GM21390 (cell line): ENCODE measurements around the gene PLAC8L1.

Experiments used
- ATAC-seq: cut with Tn5 transposase; IDR thresholded peaks from one replicate; pipeline ENCODE4 v1.9.1; 2021; ENCODE audit not compliant: unreplicated experiment

Gene PLAC8L1

GRCh38 chr5:146047396-146047795, 58.0 kb downstream of the PLAC8L1 start:
- no peak for ATAC-seq

GRCh38 chr5:146043722-146044121, 61.7 kb downstream of the PLAC8L1 start:
- no peak for ATAC-seq

DNA sequence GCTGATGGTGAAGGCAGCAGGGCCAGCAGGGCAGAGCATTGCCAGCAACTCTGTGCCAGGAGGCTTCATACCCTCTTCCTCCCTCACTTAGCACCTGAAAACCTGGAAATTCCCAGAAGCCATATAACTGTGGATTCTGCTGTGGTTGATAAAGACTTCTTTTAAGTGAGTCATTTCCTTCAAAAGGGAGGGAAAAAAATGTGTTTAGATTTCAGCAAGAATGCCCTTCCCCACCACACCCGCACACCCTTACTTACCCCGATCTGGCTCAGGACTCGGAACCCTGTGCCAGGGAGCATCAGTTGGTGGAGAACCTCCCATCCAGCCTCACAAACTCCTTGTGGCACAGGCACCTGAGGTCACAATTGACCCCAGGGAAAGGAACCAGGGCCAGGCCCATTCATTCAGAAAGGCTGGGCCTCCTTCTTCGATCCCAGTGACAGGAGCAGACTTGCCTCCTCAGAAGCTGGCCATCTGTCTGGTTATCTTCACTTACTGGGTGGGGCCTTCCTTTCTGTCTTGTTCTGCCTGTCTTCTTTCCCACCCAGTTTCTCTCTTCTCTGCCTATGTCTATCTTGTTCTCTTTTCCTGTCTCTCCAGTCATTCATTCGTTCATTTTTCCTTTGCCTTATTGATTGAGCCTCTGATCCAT, 62.6 kb downstream of the PLAC8L1 start:
- ATAC-seq, result no peak

GRCh38 chr5:146041180-146041789, 64.1 kb downstream of the PLAC8L1 start:
- ATAC-seq, result peak; percentile 67

DNA sequence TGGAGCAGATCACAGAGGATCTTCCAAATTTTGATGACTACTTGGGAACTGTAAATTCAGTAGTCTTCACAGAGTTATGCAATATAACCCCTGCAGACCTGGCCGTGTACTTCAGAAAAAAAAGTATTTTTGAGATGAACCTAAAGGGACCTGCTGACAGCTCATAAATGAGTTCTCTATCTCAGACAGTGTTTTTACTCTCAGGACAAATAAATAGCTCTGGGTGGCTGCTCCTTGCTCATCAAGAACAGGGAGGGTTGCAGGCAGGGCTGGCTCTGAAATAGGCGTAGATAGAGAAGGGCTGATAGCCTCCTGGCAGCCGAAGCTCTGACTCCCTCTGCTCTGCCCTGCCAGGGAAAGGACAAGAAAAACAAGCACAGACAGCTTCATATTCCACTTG, 64.8 kb downstream of the PLAC8L1 start:
- ATAC-seq, result no peak

GRCh38 chr5:146039420-146039819, 66.0 kb downstream of the PLAC8L1 start:
- no peak for ATAC-seq

DNA sequence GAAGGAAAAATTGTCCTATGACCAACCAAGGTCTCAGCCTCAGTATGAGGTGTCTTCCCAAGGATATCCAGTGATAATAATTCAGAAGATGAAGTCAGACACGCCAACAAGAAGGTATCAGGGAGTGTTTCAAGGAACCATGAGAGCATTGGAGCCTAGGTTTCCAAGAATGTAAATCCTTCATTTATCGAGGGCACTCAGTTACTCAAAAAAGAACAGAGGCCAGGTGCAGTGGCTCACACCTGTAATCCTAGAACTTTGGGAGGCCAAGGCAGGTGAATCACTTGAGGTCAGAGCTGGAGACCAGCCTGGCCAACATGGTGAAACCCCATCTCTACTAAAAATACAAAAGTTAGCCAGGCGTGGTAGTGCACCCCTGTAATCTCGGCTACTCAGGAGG, 70.8 kb downstream of the PLAC8L1 start:
- no peak for ATAC-seq
